HepG2 (cell line): Measurements from ENCODE around the gene VDAC2. TPM values are rescaled to one million over a fixed set of nuclear protein-coding genes. Genes with fewer than 3 reads are reported as not detected.
A peak's percentile ranks its signal among the peaks of the same experiment; 100 is the strongest.

Experiments used
- MTF2 ChIP-seq: sonication (generic); formaldehyde crosslinking; IDR thresholded peaks from 2 replicates; pipeline ENCODE4 v1.5.0; 2020; ENCODE audit warnings: missing genetic modification reagents, borderline replicate concordance
- NFRKB ChIP-seq: fragments of 450-650 bp; IDR thresholded peaks from 2 replicates; pipeline ENCODE4 v1.6.1; 2017
- NR2C2 ChIP-seq: sonication (generic); formaldehyde crosslinking; IDR thresholded peaks from 2 replicates; pipeline ENCODE4 v1.4.0; 2020; ENCODE audit warnings: missing genetic modification reagents, mild to moderate bottlenecking, moderate library complexity, borderline replicate concordance
- NR2F2 ChIP-seq: IDR thresholded peaks from 2 replicates; pipeline ENCODE4 v1.6.1; 2012; ENCODE audit warnings: low read depth, inconsistent platforms, borderline replicate concordance
- RCOR2 ChIP-seq: IDR thresholded peaks from 2 replicates; pipeline ENCODE4 v1.6.1; 2016; ENCODE audit warnings: missing biosample characterization, missing genetic modification reagents
- REXO4 ChIP-seq: sonication (generic); formaldehyde crosslinking; IDR thresholded peaks from 2 replicates; pipeline ENCODE4 v1.8.0; 2022; ENCODE audit warnings: missing genetic modification reagents, mild to moderate bottlenecking, borderline replicate concordance
- RFXAP ChIP-seq: sonication (generic); formaldehyde crosslinking; IDR thresholded peaks from 2 replicates; pipeline ENCODE4 v1.4.0; 2020; ENCODE audit warnings: missing genetic modification reagents, borderline replicate concordance
- SCMH1 ChIP-seq: sonication (generic); formaldehyde crosslinking; IDR thresholded peaks from 2 replicates; pipeline ENCODE4 v1.9.0; 2021; ENCODE audit warnings: missing genetic modification reagents, mild to moderate bottlenecking, borderline replicate concordance
- SMAD9 ChIP-seq: sonication (generic); formaldehyde crosslinking; IDR thresholded peaks from 2 replicates; pipeline ENCODE4 v1.5.1; 2020; ENCODE audit warnings: mild to moderate bottlenecking, missing genetic modification reagents
- ZBTB25 ChIP-seq: IDR thresholded peaks from 2 replicates; pipeline ENCODE4 v1.6.1; 2018; ENCODE audit warnings: missing genetic modification reagents
- ZNF275 ChIP-seq: sonication (generic); formaldehyde crosslinking; IDR thresholded peaks from 2 replicates; pipeline ENCODE4 v1.8.0; 2022; ENCODE audit warnings: missing genetic modification reagents, mild to moderate bottlenecking, inconsistent platforms, borderline replicate concordance
- ZNF33B ChIP-seq: sonication (generic); formaldehyde crosslinking; IDR thresholded peaks from 2 replicates; pipeline ENCODE4 v1.5.1; 2020; ENCODE audit warnings: mild to moderate bottlenecking, missing genetic modification reagents
- ZNF343 ChIP-seq: sonication (generic); formaldehyde crosslinking; IDR thresholded peaks from 2 replicates; pipeline ENCODE4 v1.4.0; 2020; ENCODE audit warnings: mild to moderate bottlenecking, missing genetic modification reagents
- ZNF468 ChIP-seq: sonication (generic); formaldehyde crosslinking; IDR thresholded peaks from 2 replicates; pipeline ENCODE4 v1.8.0; 2022; ENCODE audit warnings: mild to moderate bottlenecking, moderate library complexity, missing genetic modification reagents
- ZNF713 ChIP-seq: sonication (generic); formaldehyde crosslinking; IDR thresholded peaks from 2 replicates; pipeline ENCODE4 v1.4.0; 2020; ENCODE audit warnings: mild to moderate bottlenecking, missing genetic modification reagents
- ZNF83 ChIP-seq: sonication (generic); formaldehyde crosslinking; IDR thresholded peaks from 2 replicates; pipeline ENCODE4 v1.4.0; 2020; ENCODE audit warnings: missing genetic modification reagents, mild to moderate bottlenecking, borderline replicate concordance
- ZSCAN20 ChIP-seq: sonication (generic); formaldehyde crosslinking; IDR thresholded peaks from 2 replicates; pipeline ENCODE4 v1.4.0; 2020; ENCODE audit warnings: missing genetic modification reagents, mild to moderate bottlenecking, borderline replicate concordance
- ZZZ3 ChIP-seq: sonication (generic); formaldehyde crosslinking; IDR thresholded peaks from 2 replicates; pipeline ENCODE4 v1.4.0; 2020; ENCODE audit warnings: missing genetic modification reagents, mild to moderate bottlenecking, borderline replicate concordance
- polyA plus RNA-seq, 8 experiments: library from polyadenylated mRNA; depleted of rRNA in 3 of 8; stranded (reverse) in 7 of 8; unstranded in 1 of 8; fragments of >200 nt; fragmentation: Illumina TruSeq in 4 of 8; extraction: Trizol in 4 of 8; gene quantifications; 2 replicates each; pipeline versions ENCODE4 v1.2.1 to v1.2.3, GENCODE V29; 2011 to 2016; ENCODE audit warnings: low read depth in 4 of 8, missing spikeins in 1 of 8, mixed read lengths in 1 of 8; ENCODE audit not compliant: insufficient read depth in 1 of 8
- total RNA-seq, 5 experiments: library from RNA; depleted of rRNA; stranded (reverse); fragments of >200 nt; fragmentation: Illumina TruSeq; extraction: Trizol; gene quantifications; 2 replicates each; pipeline ENCODE4 v1.2.3, GENCODE V29; 2016; ENCODE audit warnings: low read depth in 1 of 5
- TF ChIP-seq, protein P1 (sequence below): sonication (generic); formaldehyde crosslinking; IDR thresholded peaks from 2 replicates; pipeline ENCODE4 v1.9.0; 2021; ENCODE audit warnings: missing genetic modification reagents, mild to moderate bottlenecking, borderline replicate concordance
- TF ChIP-seq, protein P2 (sequence below): sonication (generic); formaldehyde crosslinking; conservative IDR thresholded peaks from 2 replicates; pipeline ENCODE4 v1.4.0; 2020; ENCODE audit warnings: missing genetic modification reagents
- TF ChIP-seq, protein P3 (sequence below): sonication (generic); formaldehyde crosslinking; IDR thresholded peaks from 2 replicates; pipeline ENCODE4 v1.5.1; 2020; ENCODE audit warnings: mild to moderate bottlenecking, missing genetic modification reagents

Gene VDAC2
- total and polyA plus RNA-seq, 2 of the 13 experiments (the other 11 are each of a cell fraction or from before 2014, with no cell fraction given): 67.9 to 222 TPM

DNA sequence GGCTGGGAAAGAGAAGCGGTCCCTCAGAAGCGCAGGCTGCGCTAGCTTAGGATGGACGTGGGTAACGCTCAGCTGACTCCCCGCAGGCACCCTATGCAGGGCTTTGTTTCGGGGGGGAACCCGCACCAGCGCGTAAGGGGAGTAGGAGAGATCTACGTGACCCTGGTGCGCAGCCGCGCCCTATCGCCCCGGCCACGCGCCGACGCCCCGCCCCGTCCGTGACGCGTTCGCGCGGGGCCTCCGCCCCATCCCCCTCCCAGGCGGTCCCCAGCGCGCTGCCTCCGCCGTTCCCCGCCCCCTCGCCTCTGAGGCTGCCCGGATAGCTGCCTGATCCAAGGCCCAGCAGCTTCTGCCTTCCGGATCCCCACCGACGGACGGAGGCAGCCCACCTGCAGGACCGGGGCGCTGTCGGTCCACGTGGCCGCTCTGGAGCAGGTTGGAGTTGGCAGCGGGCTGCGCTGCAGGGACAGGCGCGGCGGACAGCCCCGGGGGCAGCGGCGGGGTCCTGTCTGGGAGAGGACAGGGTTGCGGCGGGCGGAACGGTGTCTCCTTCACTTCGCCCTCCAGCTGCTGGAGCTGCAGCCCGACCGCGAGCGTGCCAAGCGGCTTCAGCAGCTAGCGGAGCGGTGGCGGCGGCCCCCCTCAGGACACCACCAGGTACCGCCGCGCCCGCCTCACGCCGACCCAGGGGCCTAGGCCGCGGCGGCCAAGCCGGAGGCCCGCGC lies at the start of gene VDAC2 (continued):
- TF ChIP-seq, protein P1, sequence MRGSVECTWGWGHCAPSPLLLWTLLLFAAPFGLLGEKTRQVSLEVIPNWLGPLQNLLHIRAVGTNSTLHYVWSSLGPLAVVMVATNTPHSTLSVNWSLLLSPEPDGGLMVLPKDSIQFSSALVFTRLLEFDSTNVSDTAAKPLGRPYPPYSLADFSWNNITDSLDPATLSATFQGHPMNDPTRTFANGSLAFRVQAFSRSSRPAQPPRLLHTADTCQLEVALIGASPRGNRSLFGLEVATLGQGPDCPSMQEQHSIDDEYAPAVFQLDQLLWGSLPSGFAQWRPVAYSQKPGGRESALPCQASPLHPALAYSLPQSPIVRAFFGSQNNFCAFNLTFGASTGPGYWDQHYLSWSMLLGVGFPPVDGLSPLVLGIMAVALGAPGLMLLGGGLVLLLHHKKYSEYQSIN (CRISPR knock-in tag): no peak
- TF ChIP-seq, protein P2, sequence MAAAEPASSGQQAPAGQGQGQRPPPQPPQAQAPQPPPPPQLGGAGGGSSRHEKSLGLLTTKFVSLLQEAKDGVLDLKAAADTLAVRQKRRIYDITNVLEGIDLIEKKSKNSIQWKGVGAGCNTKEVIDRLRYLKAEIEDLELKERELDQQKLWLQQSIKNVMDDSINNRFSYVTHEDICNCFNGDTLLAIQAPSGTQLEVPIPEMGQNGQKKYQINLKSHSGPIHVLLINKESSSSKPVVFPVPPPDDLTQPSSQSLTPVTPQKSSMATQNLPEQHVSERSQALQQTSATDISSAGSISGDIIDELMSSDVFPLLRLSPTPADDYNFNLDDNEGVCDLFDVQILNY (CRISPR knock-in tag): 0 out of 2 replicates have a peak, but pooled peaks have one; percentile 15
- TF ChIP-seq REXO4 (CRISPR knock-in tag) (no peak), ZZZ3 (peak; percentile 64; the same call in 1 of the 2 replicates), ZBTB25 (CRISPR knock-in tag) (peak; percentile 97), NFRKB (no peak), ZNF468 (CRISPR knock-in tag) (0 out of 2 replicates have a peak, but pooled peaks have one; percentile 77), ZNF713 (CRISPR knock-in tag) (0 out of 2 replicates have a peak, but pooled peaks have one; percentile 26), NR2C2 (CRISPR knock-in tag) (peak; percentile 92), ZSCAN20 (no peak), ZNF343 (CRISPR knock-in tag) (peak; percentile 97), ZNF83 (CRISPR knock-in tag) (peak; percentile 31; the same call in 1 of the 2 replicates), RCOR2 (CRISPR knock-in tag) (no peak), SCMH1 (no peak), ZNF275 (CRISPR knock-in tag) (0 out of 2 replicates have a peak, but pooled peaks have one; percentile 57), ZNF33B (CRISPR knock-in tag) (no peak), MTF2 (CRISPR knock-in tag) (no peak), RFXAP (no peak), SMAD9 (CRISPR knock-in tag) (no peak), NR2F2 (peak; percentile 54; the same call in 1 of the 2 replicates)
- TF ChIP-seq, protein P3, sequence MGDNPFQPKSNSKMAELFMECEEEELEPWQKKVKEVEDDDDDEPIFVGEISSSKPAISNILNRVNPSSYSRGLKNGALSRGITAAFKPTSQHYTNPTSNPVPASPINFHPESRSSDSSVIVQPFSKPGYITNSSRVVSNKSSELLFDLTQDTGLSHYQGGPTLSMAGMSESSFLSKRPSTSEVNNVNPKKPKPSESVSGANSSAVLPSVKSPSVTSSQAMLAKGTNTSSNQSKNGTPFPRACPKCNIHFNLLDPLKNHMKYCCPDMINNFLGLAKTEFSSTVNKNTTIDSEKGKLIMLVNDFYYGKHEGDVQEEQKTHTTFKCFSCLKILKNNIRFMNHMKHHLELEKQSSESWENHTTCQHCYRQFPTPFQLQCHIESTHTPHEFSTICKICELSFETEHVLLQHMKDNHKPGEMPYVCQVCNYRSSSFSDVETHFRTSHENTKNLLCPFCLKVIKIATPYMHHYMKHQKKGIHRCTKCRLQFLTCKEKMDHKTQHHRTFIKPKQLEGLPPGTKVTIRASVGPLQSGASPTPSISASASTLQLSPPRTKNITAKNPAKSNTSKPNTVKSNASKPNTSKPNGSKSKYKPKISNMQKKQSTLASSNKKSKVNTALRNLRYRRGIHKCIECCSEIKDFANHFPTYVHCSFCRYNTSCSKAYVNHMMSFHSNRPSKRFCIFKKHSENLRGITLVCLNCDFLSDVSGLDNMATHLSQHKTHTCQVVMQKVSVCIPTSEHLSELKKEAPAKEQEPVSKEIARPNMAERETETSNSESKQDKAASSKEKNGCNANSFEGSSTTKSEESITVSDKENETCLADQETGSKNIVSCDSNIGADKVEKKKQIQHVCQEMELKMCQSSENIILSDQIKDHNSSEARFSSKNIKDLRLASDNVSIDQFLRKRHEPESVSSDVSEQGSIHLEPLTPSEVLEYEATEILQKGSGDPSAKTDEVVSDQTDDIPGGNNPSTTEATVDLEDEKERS (CRISPR knock-in tag): no peak
